ENCODE data around the gene PRRG2. TPM values are rescaled to one million over a fixed set of nuclear protein-coding genes. Genes with fewer than 3 reads are reported as not detected.
A peak's percentile ranks its signal among the peaks of the same experiment; 100 is the strongest.
"Not testable (repeated sequence)": the region's sequence is repeated elsewhere in the genome, so short reads cannot be mapped to it uniquely, and the experiment has no call there.

PRRG2 gene
- total and polyA plus RNA-seq, 7 donors, result 0.71 to 18.9 (median 12.7) TPM; not detected in 3

GRCh38 chr19:49633273-49633672, 52.2 kb downstream of the PRRG2 start:
- H3K9me3 ChIP-seq; H3K27ac ChIP-seq; DNase-seq; H3K27me3 ChIP-seq; H3K4me3 ChIP-seq; intact Hi-C loops (cut with DNase I): not testable (repeated sequence)
- whole genome bisulfite sequencing, 2 donors, result 64 to 82% methylated on average over 9 of the region's 9 CpGs
- Histone ChIP-seq H3K36me3 (peaks cover 0 to 27% (median 11%) of the 10 kb centered on the region in 4 donors), H3K4me1 (peaks cover 0 to 41% (median 35%) of the 10 kb centered on the region in 4 donors)
- TF ChIP-seq POLR2AphosphoS5 (IDR thresholded peaks at IDR 0.05), result peak in 1 of 4 donors; percentile 18

- Histone ChIP-seq H3K27me3 (no peaks in the 10 kb centered on the region), H3K27ac (peak overlapping the region; percentile 19 to 100 (median 27)), H3K9me3 (no peaks in the 10 kb centered on the region), H3K4me3 (no peak overlapping the region), H3K36me3 (peaks cover 0 to 22% (median 11%) of the 10 kb centered on the region in 4 donors), H3K4me1 (peaks cover 0 to 50% (median 41%) of the 10 kb centered on the region in 4 donors)
- no peak for DNase-seq
- WGBS, 2 donors, result 61 to 69% methylated on average over 24 of the region's 24 CpGs
- intact Hi-C loops (cut with DNase I), result no loop called here
- TF ChIP-seq EP300 (IDR thresholded peaks at IDR 0.05), result no peak
- TF ChIP-seq POLR2A (IDR thresholded peaks at IDR 0.05), result no peak
- TF ChIP-seq POLR2AphosphoS5 (IDR thresholded peaks at IDR 0.05), result no peak
- TF ChIP-seq CTCF (IDR thresholded peaks at IDR 0.05), result no peak
These were observed 54.6 kb downstream of the PRRG2 start for GRCh38 chr19:49635530-49636232.

DNA sequence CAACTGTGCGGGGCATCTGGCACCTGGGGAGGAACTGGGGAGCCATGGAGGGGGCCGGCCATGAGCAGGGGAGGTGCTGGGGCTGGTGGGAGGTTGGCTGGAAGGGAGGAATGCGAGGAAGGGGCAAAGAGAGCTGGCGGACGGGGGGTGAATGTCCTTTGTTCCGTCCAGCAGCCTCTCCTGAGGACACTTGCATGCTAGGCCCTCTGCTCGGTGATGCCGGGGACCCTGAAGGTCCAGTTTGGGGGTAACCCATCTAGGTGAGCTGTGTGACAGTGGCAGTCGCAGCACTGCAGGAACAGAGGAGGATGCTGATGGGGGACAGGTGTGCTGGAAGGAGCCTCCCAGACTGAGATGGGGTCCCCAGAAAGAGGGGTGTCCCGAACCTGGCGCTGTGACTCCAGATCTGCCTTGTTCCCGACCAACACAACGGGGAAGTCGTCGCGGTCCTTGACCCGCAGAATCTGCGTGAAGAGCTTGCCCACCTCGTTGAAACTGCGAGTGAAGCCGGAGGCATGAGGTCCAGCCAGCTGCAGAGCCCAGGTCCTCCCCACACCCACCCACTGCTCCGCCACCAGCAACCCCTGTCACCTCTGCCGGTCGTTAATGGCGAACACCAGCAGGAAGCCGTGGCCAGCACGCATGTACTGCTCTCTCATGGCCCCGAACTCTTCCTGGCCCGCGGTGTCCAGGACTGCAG, 55.3 kb downstream of the PRRG2 start:
- Histone ChIP-seq H3K27me3 (no peaks in the 10 kb centered on the region), H3K27ac (peak overlapping the region; percentile 19 to 100 (median 27)), H3K36me3 (peaks cover 0 to 22% (median 11%) of the 10 kb centered on the region in 4 donors), H3K9me3 (no peaks in the 10 kb centered on the region), H3K4me1 (peaks cover 0 to 50% (median 39%) of the 10 kb centered on the region in 4 donors), H3K4me3 (no peak overlapping the region)
- DNase-seq, result no peak
- TF ChIP-seq EP300 (IDR thresholded peaks at IDR 0.05), result no peak
- TF ChIP-seq CTCF (IDR thresholded peaks at IDR 0.05), result no peak
- WGBS, 2 donors, result 81 to 87% methylated on average over 30 of the region's 30 CpGs
- intact Hi-C loops (cut with DNase I), result no loop called here

DNA sequence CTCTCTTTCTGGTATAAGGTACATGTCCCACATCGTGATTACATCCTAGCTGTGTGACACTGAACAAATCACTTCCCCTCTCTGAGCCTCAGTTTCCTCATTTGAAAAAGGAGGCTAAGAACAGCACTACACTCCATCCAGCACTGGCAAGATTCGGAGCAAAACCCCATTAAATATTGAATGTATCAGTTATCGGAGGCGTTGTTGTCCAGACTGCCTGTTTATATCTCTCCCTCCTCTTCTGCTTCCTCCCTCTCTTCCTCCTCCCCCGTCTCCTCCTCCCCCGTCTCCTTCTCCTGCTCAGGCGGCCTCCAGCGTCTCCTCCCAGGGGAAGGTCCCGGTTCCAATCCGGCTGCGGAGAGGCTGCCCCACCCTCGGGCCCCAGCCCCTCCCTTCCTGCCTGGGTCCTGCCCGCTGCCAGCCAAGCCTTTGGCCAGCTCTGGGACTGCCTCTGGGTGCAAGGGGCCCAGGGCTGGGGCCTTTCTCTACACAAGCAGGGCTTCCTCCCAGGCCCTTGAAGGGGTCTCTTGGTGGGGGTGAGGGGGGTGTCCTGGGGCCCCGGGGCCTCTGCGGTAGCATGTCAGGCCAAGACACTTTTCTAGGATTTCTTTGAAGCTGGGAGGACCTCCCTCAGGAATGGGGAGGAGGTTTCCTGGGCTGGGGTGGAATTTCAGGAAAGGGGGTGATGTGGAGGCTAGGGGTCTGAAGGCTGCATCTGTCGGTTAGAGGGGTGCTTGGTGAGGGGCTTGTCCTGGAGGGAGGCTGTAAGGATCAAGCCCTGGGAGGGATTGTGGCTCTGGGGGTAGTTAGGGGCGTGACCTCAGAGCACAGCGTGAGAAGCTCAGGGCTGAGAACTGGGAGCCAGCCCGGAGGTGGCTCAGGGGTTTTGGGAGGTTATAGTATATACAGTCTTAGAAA, 57.0 kb downstream of the PRRG2 start:
- DNase-seq, result peak; percentile 96
- no peaks in the 10 kb centered on the region for H3K9me3 ChIP-seq
- intact Hi-C loops (cut with DNase I), result no loop called here
- WGBS, 2 donors, result 4 to 13% methylated on average over 19 of the region's 19 CpGs
- peaks cover 0 to 22% (median 11%) of the 10 kb centered on the region in 4 donors for H3K36me3 ChIP-seq
- H3K4me1 ChIP-seq, result peaks cover 0 to 55% (median 45%) of the 10 kb centered on the region in 4 donors
- H3K27me3 ChIP-seq, result no peaks in the 10 kb centered on the region
- peak overlapping the region; percentile 80 to 95 (median 84) for H3K4me3 ChIP-seq
- TF ChIP-seq POLR2A (IDR thresholded peaks at IDR 0.05), result peak in 1 of 2 donors; percentile 49
- TF ChIP-seq POLR2AphosphoS5 (IDR thresholded peaks at IDR 0.05), result peak; percentile 36 to 67 (median 62)
- TF ChIP-seq EP300 (IDR thresholded peaks at IDR 0.05), result no peak
- TF ChIP-seq CTCF (IDR thresholded peaks at IDR 0.05), result no peak
- peak overlapping the region; percentile 97 to 100 (median 99) for H3K27ac ChIP-seq

All from sigmoid colon (tissue), 7 donors.